ENCODE data around the gene CAP1. TPM values are rescaled to one million over a fixed set of nuclear protein-coding genes. Genes with fewer than 3 reads are reported as not detected.
A peak's percentile ranks its signal among the peaks of the same experiment; 100 is the strongest.
"Not testable (repeated sequence)": the region's sequence is repeated elsewhere in the genome, so short reads cannot be mapped to it uniquely, and the experiment has no call there.

CAP1 gene
- total RNA-seq, 4 donors from 2014 or later, result 230 to 364 (median 290) TPM

DNA sequence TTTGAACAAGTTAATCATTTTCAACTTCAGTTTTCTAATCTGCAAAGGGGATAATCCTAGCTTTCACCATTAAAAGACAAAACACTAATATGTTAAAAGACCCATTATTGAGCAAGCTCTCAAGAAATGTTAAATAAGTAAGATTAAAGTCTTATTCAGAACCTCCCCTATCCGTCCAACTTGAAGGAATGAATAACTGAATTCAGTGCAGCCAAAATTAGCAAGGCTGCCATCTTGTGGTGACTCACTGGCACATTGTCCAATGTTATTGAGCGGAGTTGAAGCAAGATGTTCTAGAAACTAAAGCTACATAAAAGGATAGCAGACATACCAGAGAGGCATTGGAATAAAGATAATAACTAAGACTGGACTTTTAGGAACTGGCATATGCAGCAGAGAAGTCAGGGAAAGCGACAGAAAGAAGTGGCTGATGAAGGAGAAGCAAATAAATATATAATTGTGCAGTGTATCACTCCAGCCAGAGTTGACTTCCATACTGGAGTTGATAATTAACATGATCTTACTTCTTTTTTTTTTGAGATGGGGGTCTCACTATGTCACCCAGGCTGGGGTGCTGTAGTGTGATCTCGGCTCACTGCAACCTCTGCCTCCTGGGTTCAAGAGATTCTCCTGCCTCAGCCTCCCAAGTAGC lies 8.2 kb upstream of the CAP1 start:
- DNase-seq (ENCODE audit: low spot score) (no peak), ATAC-seq (ENCODE audit: low FRiP score) (peak; percentile 46)
- TF ChIP-seq, protein P1, sequence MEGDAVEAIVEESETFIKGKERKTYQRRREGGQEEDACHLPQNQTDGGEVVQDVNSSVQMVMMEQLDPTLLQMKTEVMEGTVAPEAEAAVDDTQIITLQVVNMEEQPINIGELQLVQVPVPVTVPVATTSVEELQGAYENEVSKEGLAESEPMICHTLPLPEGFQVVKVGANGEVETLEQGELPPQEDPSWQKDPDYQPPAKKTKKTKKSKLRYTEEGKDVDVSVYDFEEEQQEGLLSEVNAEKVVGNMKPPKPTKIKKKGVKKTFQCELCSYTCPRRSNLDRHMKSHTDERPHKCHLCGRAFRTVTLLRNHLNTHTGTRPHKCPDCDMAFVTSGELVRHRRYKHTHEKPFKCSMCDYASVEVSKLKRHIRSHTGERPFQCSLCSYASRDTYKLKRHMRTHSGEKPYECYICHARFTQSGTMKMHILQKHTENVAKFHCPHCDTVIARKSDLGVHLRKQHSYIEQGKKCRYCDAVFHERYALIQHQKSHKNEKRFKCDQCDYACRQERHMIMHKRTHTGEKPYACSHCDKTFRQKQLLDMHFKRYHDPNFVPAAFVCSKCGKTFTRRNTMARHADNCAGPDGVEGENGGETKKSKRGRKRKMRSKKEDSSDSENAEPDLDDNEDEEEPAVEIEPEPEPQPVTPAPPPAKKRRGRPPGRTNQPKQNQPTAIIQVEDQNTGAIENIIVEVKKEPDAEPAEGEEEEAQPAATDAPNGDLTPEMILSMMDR (IDR thresholded peaks at IDR 0.05), result no peak

DNA sequence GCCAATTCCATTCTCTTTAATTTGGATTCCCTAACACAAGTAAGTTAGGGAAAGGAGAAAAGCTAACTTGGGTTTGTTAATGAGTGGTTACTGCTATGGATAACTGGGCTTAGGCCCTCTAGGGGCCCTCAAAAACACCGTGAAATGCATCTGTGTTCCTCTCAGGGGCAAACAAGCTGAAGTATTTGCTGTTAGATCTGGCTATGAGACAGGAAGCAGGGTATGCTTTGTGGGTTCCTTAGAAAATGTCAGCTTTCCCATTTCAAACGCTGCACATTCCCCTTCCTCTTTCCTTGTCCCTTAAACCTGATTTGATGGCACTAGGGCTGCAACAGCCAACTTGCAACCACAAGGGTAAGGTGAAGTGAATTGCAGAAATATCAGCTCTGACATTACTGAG lies 5.7 kb upstream of the CAP1 start:
- ATAC-seq (ENCODE audit: low FRiP score) (no peak), DNase-seq (ENCODE audit: low spot score) (no peak)
- TF ChIP-seq, protein P1 (IDR thresholded peaks at IDR 0.05), result no peak

DNA sequence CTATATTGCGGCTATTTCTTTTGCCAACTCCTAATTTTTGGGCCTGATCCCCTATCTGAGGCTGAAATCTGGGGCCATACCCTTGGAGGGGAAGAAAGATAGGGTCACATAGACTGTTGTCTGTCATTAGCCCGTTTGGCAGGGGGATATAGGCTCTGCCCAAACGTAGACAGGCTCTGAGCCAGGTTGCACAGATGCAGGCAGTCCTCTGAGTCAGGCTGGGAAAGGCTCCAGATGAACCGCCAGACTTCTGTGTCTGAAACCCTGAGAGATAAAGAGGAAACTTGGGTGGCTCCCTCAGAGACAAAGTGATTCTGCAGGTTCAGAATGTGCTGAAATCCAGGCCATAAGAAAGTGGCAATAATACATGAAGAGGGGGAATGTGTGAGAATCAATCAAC lies 4.0 kb upstream of the CAP1 start:
- DNase-seq (ENCODE audit: low spot score) (peak; percentile 29), ATAC-seq (ENCODE audit: low FRiP score) (no peak)
- TF ChIP-seq, protein P1 (IDR thresholded peaks at IDR 0.05), result no peak

DNA sequence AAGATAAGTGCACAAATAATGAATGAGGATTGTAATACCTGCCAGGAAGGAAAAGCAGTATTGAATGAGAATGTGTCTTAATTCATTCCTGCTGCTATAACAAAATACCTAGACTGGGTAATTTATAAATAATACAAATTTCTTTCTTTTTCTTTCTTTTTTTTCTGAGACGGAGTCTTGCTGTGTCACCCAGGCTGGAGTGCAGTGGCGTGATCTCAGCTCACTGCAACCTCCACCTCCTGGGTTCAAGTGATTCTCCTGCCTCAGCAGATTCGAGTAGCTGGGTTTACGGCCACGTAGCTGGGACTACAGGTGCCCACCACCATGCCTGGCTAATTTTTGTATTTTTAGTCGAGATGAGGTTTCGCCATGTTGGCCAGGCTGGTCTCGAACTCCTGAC lies 3.3 kb upstream of the CAP1 start:
- not testable (repeated sequence) for ATAC-seq (ENCODE audit: low FRiP score); DNase-seq (ENCODE audit: low spot score)

DNA sequence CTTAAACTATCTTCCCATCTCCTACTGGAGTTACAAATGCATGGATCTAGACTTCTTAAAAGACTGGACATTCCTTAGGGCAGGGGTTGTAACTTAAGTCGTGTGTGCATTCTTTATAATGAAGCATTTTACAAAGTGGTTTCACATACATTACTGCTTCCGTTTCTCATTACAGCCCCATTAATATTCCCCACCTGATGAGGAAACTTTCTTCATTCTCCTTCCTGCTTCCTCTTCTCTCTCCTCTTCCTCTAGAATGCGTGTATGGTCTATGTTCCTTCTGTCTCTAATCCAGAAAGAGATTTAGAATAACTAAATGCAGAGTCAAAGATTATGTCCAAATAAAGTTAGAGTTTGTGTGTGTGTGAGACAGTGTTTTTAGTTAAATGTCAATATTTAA lies 1.8 kb upstream of the CAP1 start:
- DNase-seq (ENCODE audit: low spot score) (no peak), ATAC-seq (ENCODE audit: low FRiP score) (no peak)
- TF ChIP-seq, protein P1 (IDR thresholded peaks at IDR 0.05), result no peak

DNA sequence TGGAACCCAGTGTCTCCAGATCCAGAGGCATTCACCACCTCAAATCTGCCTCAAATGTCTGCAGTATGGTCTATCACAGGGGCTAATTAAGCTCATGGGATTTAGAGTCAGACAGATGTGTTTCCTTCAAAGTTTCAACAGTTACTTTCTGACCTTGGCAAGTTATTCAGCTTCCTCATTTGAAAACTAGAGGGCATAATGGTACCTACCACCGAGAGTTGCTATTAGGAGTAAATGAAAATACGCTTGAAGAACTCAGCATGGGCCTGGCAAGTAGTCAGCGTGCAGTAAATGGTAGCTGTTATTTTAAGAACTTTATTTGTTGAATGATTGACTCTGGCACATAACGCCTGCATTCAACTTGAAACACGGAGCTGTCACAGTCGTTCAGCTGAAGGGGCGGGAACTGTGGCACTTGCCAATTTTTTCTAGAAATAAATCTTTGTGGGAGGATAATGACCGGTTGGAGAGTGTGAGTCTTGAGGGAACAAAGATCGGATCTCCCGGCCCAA lies 1.2 kb upstream of the CAP1 start:
- TF ChIP-seq, protein P1 (IDR thresholded peaks at IDR 0.05), result no peak
- no peak for ATAC-seq (ENCODE audit: low FRiP score)
- no peak for DNase-seq (ENCODE audit: low spot score)

DNA sequence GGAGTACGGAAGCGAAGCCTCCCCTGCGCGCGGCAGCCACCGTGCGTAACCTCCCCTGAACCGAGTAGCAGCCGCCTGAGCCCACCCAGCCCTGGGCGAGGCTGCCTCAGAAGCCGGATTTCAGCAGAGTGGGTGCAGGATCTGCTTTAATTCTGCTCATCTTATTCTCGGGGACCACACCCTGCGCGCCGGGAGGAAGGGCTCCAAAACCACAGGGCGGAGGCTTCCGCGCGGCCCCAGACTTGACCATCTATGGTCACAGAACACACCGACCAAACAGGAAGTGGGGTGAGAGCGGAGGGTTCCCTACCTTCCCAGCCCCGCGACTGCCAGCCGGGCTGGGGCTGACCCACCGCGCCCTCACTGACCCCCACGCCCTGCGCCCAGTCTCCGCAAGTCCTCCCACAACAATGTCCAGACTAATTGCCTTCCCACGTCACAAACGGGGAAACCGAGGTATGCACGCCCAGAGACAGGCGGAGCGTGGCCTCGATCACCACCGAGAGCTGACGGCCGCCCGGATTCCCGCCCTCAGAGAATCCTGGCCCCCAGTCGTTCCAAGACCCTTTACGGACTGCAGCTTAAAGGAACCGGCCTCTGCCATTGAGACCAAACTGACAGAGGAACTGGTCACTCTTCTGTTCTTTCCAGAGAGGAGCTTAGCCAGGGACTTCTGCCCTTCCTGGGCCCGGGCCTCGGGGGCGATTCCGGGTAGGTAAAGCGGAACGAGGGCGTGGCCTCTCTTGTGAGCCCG lies 595 bp upstream of the CAP1 start:
- TF ChIP-seq, protein P1 (IDR thresholded peaks at IDR 0.05), result no peak
- ATAC-seq (ENCODE audit: low FRiP score) (peak; percentile 76), DNase-seq (ENCODE audit: low spot score) (peak; percentile 45)
